ENCODE results near the gene TMEM171.

Gene TMEM171

GRCh38 chr5:73120222-73121118 lies at the start of gene TMEM171:
Gene TMEM171, plus strand, starts transcription at chr5:73120575. Its CDS starts 2,799 bp downstream, at chr5:73123374.
- peak; percentile 45 for DNase-seq (ENCODE audit: low spot score)

- no peak for DNase-seq (ENCODE audit: low spot score)
Observed at GRCh38 chr5:73081093-73081492, 39.3 kb upstream of the TMEM171 start.

GRCh38 chr5:73088026-73088425 lies 32.3 kb upstream of the TMEM171 start:
- DNase-seq (ENCODE audit: low spot score) = no peak

GRCh38 chr5:73093943-73094342 lies 26.4 kb upstream of the TMEM171 start:
- no peak for DNase-seq (ENCODE audit: low spot score)

- DNase-seq (ENCODE audit: low spot score) = no peak
Observed at GRCh38 chr5:73094415-73094814, 26.0 kb upstream of the TMEM171 start.

- DNase-seq (ENCODE audit: low spot score) = no peak
Observed at GRCh38 chr5:73095564-73096238, 24.7 kb upstream of the TMEM171 start.

- no peak for DNase-seq (ENCODE audit: low spot score)
Observed at GRCh38 chr5:73096239-73096575, 24.2 kb upstream of the TMEM171 start.

GRCh38 chr5:73097740-73098139 lies 22.6 kb upstream of the TMEM171 start:
- no peak for DNase-seq (ENCODE audit: low spot score)

- no peak for DNase-seq (ENCODE audit: low spot score)
Observed at GRCh38 chr5:73100109-73100508, 20.3 kb upstream of the TMEM171 start.

GRCh38 chr5:73103870-73104299 lies 16.5 kb upstream of the TMEM171 start:
- DNase-seq (ENCODE audit: low spot score) = no peak

GRCh38 chr5:73104326-73104725 lies 16.0 kb upstream of the TMEM171 start:
- no peak for DNase-seq (ENCODE audit: low spot score)

GRCh38 chr5:73106335-73106734 lies 14.0 kb upstream of the TMEM171 start:
- no peak for DNase-seq (ENCODE audit: low spot score)

GRCh38 chr5:73110190-73110589 lies 10.2 kb upstream of the TMEM171 start:
- no peak for DNase-seq (ENCODE audit: low spot score)

- DNase-seq (ENCODE audit: low spot score) = no peak
Observed at GRCh38 chr5:73111536-73111935, 8.8 kb upstream of the TMEM171 start.

GRCh38 chr5:73112359-73112758 lies 8.0 kb upstream of the TMEM171 start:
- no peak for DNase-seq (ENCODE audit: low spot score)

GRCh38 chr5:73114044-73114688 lies 6.2 kb upstream of the TMEM171 start:
- DNase-seq (ENCODE audit: low spot score) = no peak

- peak; percentile 74 for DNase-seq (ENCODE audit: low spot score)
Observed at GRCh38 chr5:73115399-73116051, 4.8 kb upstream of the TMEM171 start.

- DNase-seq (ENCODE audit: low spot score) = no peak
Observed at GRCh38 chr5:73116506-73116905, 3.9 kb upstream of the TMEM171 start.

GRCh38 chr5:73117088-73117740 lies 3.2 kb upstream of the TMEM171 start:
- no peak for DNase-seq (ENCODE audit: low spot score)

GRCh38 chr5:73118391-73118973 lies 1.9 kb upstream of the TMEM171 start:
- no peak for DNase-seq (ENCODE audit: low spot score)

- DNase-seq (ENCODE audit: low spot score) = no peak
Observed at GRCh38 chr5:73119451-73120157, 771 bp upstream of the TMEM171 start.

All from hepatic stellate cell (primary cell).